ENCODE results near the gene SLPI. TPM values are rescaled to one million over a fixed set of nuclear protein-coding genes. Genes with fewer than 3 reads are reported as not detected.

Gene SLPI
- total and polyA plus RNA-seq, 10 of the 15 experiments (the other 5 are each of a cell fraction or from before 2014, with no cell fraction given), result 0.56 to 1.4 TPM; not detected in 8

DNA sequence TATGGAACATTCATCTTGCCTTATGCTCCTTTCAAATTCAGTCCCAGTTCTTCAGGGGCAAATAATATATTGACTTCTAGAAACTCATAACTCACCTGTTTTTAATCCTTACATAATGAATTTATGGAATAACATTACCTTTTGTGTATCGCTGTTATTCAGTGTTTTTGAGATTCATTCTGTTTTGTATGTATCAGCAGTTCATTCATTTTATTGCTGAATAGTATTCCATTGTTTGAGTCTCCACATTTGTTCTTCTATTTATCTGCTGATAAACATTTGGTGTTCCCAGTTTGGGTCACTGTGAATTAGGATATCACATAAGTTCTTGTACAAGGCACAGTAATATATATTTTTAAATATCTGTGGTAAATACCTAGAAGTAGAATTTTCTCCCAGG lies 28.1 kb downstream of the SLPI start (continued):
- TF ChIP-seq, protein P1, sequence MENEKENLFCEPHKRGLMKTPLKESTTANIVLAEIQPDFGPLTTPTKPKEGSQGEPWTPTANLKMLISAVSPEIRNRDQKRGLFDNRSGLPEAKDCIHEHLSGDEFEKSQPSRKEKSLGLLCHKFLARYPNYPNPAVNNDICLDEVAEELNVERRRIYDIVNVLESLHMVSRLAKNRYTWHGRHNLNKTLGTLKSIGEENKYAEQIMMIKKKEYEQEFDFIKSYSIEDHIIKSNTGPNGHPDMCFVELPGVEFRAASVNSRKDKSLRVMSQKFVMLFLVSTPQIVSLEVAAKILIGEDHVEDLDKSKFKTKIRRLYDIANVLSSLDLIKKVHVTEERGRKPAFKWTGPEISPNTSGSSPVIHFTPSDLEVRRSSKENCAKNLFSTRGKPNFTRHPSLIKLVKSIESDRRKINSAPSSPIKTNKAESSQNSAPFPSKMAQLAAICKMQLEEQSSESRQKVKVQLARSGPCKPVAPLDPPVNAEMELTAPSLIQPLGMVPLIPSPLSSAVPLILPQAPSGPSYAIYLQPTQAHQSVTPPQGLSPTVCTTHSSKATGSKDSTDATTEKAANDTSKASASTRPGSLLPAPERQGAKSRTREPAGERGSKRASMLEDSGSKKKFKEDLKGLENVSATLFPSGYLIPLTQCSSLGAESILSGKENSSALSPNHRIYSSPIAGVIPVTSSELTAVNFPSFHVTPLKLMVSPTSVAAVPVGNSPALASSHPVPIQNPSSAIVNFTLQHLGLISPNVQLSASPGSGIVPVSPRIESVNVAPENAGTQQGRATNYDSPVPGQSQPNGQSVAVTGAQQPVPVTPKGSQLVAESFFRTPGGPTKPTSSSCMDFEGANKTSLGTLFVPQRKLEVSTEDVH (IDR thresholded peaks at IDR 0.05; ENCODE audit: low read depth, partially characterized antibody), result no peak
- TF ChIP-seq, protein P2, sequence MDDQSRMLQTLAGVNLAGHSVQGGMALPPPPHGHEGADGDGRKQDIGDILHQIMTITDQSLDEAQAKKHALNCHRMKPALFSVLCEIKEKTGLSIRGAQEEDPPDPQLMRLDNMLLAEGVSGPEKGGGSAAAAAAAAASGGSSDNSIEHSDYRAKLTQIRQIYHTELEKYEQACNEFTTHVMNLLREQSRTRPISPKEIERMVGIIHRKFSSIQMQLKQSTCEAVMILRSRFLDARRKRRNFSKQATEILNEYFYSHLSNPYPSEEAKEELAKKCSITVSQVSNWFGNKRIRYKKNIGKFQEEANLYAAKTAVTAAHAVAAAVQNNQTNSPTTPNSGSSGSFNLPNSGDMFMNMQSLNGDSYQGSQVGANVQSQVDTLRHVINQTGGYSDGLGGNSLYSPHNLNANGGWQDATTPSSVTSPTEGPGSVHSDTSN (IDR thresholded peaks at IDR 0.05; ENCODE audit: insufficient replicate concordance, low read depth, low read length), result no peak
- TF ChIP-seq HDAC6 (IDR thresholded peaks at IDR 0.05; ENCODE audit: unreplicated experiment) (no peak), SUPT20H (IDR thresholded peaks at IDR 0.05; ENCODE audit: borderline replicate concordance, control insufficient read depth, low read depth, low read length) (no peak), CEBPB (IDR thresholded peaks at IDR 0.05; ENCODE audit: borderline replicate concordance in 1 of 2, low read depth in 2 of 2, low read length in 2 of 2) (no peak), ZNF384 (IDR thresholded peaks at IDR 0.05; ENCODE audit: borderline replicate concordance, low read depth, low read length) (no peak), BMI1 (IDR thresholded peaks at IDR 0.05; ENCODE audit: borderline replicate concordance) (no peak), RUNX3 (IDR thresholded peaks at IDR 0.05; ENCODE audit: low read length) (no peak)

DNA sequence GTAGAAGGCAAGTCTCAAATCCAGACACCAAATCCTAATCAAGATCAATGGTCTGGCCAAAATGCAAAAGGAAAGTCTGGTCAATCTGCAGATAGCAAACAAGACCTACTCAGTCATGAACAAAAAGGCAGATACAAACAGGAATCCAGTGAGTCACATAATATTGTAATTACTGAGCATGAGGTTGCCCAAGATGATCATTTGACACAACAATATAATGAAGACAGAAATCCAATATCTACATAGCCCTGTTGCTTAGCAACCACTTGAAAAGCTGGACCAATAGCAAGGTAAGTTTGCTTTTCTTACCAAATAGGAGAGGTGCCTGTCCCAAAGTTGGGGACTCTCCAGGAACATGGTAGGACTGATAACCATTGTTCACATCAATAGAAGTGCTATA lies 31.2 kb downstream of the SLPI start:
- H3K4me3 ChIP-seq, result no peak overlapping the region
- H3K4me2 ChIP-seq (ENCODE audit: control insufficient read depth, insufficient read depth), result no peak overlapping the region
- FAIRE-seq (no peak), ATAC-seq (no peak), DNase-seq (ENCODE audit: low read depth, low spot score) (no peak)
- H3K79me2 ChIP-seq (ENCODE audit: control insufficient read depth, insufficient read depth, low read length), result no peaks in the 10 kb centered on the region
- no peaks in the 10 kb centered on the region for H3K4me1 ChIP-seq (ENCODE audit: control insufficient read depth, insufficient read depth, low read length)
- intact Hi-C loops (cut with micrococcal nuclease; ENCODE audit: unreplicated experiment), result no loop called here
- no peaks in the 10 kb centered on the region for H4K20me1 ChIP-seq (ENCODE audit: control insufficient read depth, insufficient read depth)
- no peak overlapping the region for H3K27ac ChIP-seq (ENCODE audit: control insufficient read depth, insufficient read depth)
- no peak overlapping the region for H2AFZ ChIP-seq (ENCODE audit: control insufficient read depth, low read depth, low read length)
- ChIA-PET POLR2A (no interaction called here), SMC1A (ENCODE audit: uncharacterized antibody, unreplicated experiment) (no interaction called here), CTCF (no interaction called here), RAD21 (ENCODE audit: unreplicated experiment) (no interaction called here)
- no TSS peak for BruUV-seq (replicated peaks)
- H3K27me3 ChIP-seq (replicated peaks in 1 of 2; ENCODE audit: control insufficient read depth in 2 of 2, insufficient read depth in 2 of 2, low read length in 1 of 2), result peaks cover 0 to 4% of the 10 kb centered on the region in 2 experiments; a peak in 1 of 4 replicates
- no peaks in the 10 kb centered on the region for H3K9me3 ChIP-seq (replicated peaks; ENCODE audit: control insufficient read depth, insufficient read depth, low read length)
- no peaks in the 10 kb centered on the region for H3K36me3 ChIP-seq (ENCODE audit: control insufficient read depth in 2 of 2, insufficient read depth in 2 of 2, low read length in 1 of 2)
- no peak overlapping the region for H3K9ac ChIP-seq (ENCODE audit: control insufficient read depth, insufficient read depth, low read length)
- TF ChIP-seq HDAC2 (IDR thresholded peaks at IDR 0.05) (no peak), MYC (IDR thresholded peaks at IDR 0.05; ENCODE audit: insufficient read depth, insufficient read length, insufficient replicate concordance, low read length, severe bottlenecking) (no peak), RUNX3 (IDR thresholded peaks at IDR 0.05; ENCODE audit: low read length) (no peak), ZNF207 (IDR thresholded peaks at IDR 0.05; ENCODE audit: borderline replicate concordance) (no peak), NR2C2 (IDR thresholded peaks at IDR 0.05; ENCODE audit: borderline replicate concordance, control insufficient read depth, insufficient read length, low read depth) (no peak)
- in situ Hi-C loops (cut with MboI), result no loop called here
